ENCODE measurements around the gene APOL3.
"Not testable (repeated sequence)": the region's sequence is repeated elsewhere in the genome, so short reads cannot be mapped to it uniquely, and the experiment has no call there.

The APOL3 gene

DNA sequence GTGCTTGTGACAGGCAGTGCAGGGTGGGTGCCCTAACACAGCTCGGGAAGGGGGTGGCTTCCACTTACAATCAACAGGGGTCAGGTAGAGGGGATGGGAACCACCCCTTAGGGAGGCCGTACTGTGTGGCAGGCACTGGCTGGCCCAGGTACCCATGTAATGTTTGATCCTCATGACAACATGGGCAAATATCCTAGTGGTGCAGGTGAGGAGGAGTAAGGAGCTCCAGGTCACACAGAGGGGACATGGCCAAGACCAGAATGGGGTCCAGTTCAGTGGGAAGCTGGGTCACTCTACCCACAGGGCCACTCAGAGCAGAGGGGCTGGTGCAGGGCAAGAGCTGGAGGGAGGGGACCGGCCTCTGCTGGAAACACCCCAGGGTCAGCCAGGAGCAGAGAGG is 38.0 kb upstream of the APOL3 start:
- peak overlapping the region; percentile 66 for H3K4me3 Mint-ChIP-seq
- H3K27me3 Mint-ChIP-seq: no peaks in the 10 kb centered on the region
- H3K27ac Mint-ChIP-seq: peak overlapping the region; percentile 74

GRCh38 chr22:36197514-36198146 is 37.1 kb upstream of the APOL3 start:
- Mint-ChIP-seq H3K9me3 (no peaks in the 10 kb centered on the region), H3K27me3 (no peaks in the 10 kb centered on the region), H3K36me3 (ENCODE audit: low read depth) (peaks cover 88% of the 10 kb centered on the region), H3K27ac (peak overlapping the region; percentile 74), H3K4me1 (ENCODE audit: low read depth) (peaks cover 89% of the 10 kb centered on the region), H3K4me3 (peak overlapping the region; percentile 66)
- intact Hi-C loops (cut with micrococcal nuclease): loop anchor here (5.0 kb wide), 2 partner anchors 40 to 80 kb away; partner anchors contain the start of gene APOL2

More for the DNA sequence above, 38.0 kb upstream of the APOL3 start:
- intact Hi-C loops (cut with micrococcal nuclease): loop anchor here (5.0 kb wide), 2 partner anchors 39 to 79 kb away; partner anchors contain the start of gene APOL2
- H3K36me3 Mint-ChIP-seq (ENCODE audit: low read depth): peaks cover 79% of the 10 kb centered on the region
- H3K4me1 Mint-ChIP-seq (ENCODE audit: low read depth): peaks cover 89% of the 10 kb centered on the region
- H3K9me3 Mint-ChIP-seq: no peaks in the 10 kb centered on the region

GRCh38 chr22:36197065-36197440 is 36.5 kb upstream of the APOL3 start:
- Mint-ChIP-seq H3K9me3 (no peaks in the 10 kb centered on the region), H3K27ac (peak overlapping the region; percentile 74), H3K27me3 (no peaks in the 10 kb centered on the region), H3K4me1 (ENCODE audit: low read depth) (peaks cover 87% of the 10 kb centered on the region), H3K36me3 (ENCODE audit: low read depth) (peaks cover 94% of the 10 kb centered on the region), H3K4me3 (peak overlapping the region; percentile 66)
- intact Hi-C loops (cut with micrococcal nuclease): loop anchor here (5.0 kb wide), 2 partner anchors 40 to 80 kb away; partner anchors contain the start of gene APOL2

- H3K27me3 Mint-ChIP-seq: no peaks in the 10 kb centered on the region
- peak overlapping the region; percentile 2 for H3K4me3 Mint-ChIP-seq
- no peaks in the 10 kb centered on the region for H3K9me3 Mint-ChIP-seq
- H3K36me3 Mint-ChIP-seq (ENCODE audit: low read depth): peaks cover 99% of the 10 kb centered on the region
- intact Hi-C loops (cut with micrococcal nuclease): loop anchor here (5.0 kb wide), 2 partner anchors 41 to 81 kb away; partner anchors contain the start of gene APOL2
- peak overlapping the region; percentile 74 for H3K27ac Mint-ChIP-seq
- peaks cover 81% of the 10 kb centered on the region for H3K4me1 Mint-ChIP-seq (ENCODE audit: low read depth)
Observed at GRCh38 chr22:36196254-36197064, 35.9 kb upstream of the APOL3 start.

GRCh38 chr22:36194971-36195370 is 34.4 kb upstream of the APOL3 start:
- Mint-ChIP-seq H3K36me3 (ENCODE audit: low read depth) (peaks cover 99% of the 10 kb centered on the region), H3K27me3 (no peaks in the 10 kb centered on the region), H3K9me3 (no peaks in the 10 kb centered on the region), H3K4me1 (ENCODE audit: low read depth) (peaks cover 76% of the 10 kb centered on the region), H3K4me3 (no peak overlapping the region), H3K27ac (peak overlapping the region; percentile 25)
- intact Hi-C loops (cut with micrococcal nuclease): loop anchor here (5.0 kb wide), 2 partner anchors 42 to 82 kb away; partner anchors contain the start of gene APOL2

GRCh38 chr22:36194385-36194784 is 33.8 kb upstream of the APOL3 start:
- H3K27me3 Mint-ChIP-seq: no peaks in the 10 kb centered on the region
- no peak overlapping the region for H3K4me3 Mint-ChIP-seq
- peaks cover 76% of the 10 kb centered on the region for H3K4me1 Mint-ChIP-seq (ENCODE audit: low read depth)
- H3K36me3 Mint-ChIP-seq (ENCODE audit: low read depth): peaks cover 99% of the 10 kb centered on the region
- no peaks in the 10 kb centered on the region for H3K9me3 Mint-ChIP-seq
- H3K27ac Mint-ChIP-seq: no peak overlapping the region
- intact Hi-C loops (cut with micrococcal nuclease): no loop called here

GRCh38 chr22:36193577-36193976 is 33.0 kb upstream of the APOL3 start:
- H3K27me3 Mint-ChIP-seq: no peaks in the 10 kb centered on the region
- peaks cover 73% of the 10 kb centered on the region for H3K4me1 Mint-ChIP-seq (ENCODE audit: low read depth)
- peak overlapping the region; percentile 42 for H3K27ac Mint-ChIP-seq
- no peaks in the 10 kb centered on the region for H3K9me3 Mint-ChIP-seq
- no peak overlapping the region for H3K4me3 Mint-ChIP-seq
- peaks cover 99% of the 10 kb centered on the region for H3K36me3 Mint-ChIP-seq (ENCODE audit: low read depth)
- intact Hi-C loops (cut with micrococcal nuclease): no loop called here

DNA sequence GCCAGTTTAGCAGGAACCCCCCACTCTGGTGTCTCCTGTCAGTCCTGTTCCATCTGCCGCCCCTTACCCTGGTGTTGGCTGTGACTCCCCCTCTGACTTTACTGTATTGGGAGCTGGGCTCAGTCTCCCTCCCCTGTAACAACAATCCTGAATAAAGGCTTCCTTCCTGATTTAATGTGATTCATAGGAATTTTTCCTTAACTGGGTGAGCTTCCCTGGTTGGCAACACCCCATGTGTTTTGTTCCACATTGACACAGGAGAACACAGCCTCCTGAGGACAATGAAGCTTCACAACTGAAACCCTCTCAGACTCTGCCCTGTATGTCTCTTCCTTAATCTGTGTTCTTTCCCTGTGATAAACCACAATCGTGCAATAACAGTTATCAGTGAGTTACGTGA is 32.6 kb upstream of the APOL3 start:
- Mint-ChIP-seq H3K4me1 (ENCODE audit: low read depth) (peaks cover 73% of the 10 kb centered on the region), H3K4me3 (no peak overlapping the region), H3K27me3 (no peaks in the 10 kb centered on the region), H3K9me3 (no peaks in the 10 kb centered on the region), H3K36me3 (ENCODE audit: low read depth) (peaks cover 99% of the 10 kb centered on the region), H3K27ac (peak overlapping the region; percentile 42)
- intact Hi-C loops (cut with micrococcal nuclease): no loop called here

DNA sequence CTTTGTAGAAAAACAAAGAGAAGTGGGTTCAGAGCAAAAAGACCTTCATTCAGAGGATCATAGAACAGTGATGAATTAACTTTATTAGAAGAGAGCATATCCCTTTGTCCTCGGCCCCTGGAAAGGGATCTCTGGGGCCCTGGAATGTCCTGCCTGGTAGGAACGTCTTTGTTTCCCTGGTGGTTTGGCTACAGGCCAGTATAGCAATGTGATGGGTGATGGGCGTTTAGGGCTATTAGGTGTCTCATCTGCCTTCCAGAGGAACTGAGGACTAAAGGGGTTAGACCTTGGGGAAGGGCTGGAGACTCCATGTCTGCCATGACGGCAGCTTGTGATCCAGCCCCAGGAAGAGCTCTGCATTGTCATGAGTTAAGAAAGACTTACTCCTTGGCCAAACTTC is 32.0 kb upstream of the APOL3 start:
- Mint-ChIP-seq H3K27me3 (no peaks in the 10 kb centered on the region), H3K36me3 (ENCODE audit: low read depth) (peaks cover 94% of the 10 kb centered on the region), H3K27ac (peak overlapping the region; percentile 42), H3K9me3 (no peaks in the 10 kb centered on the region), H3K4me1 (ENCODE audit: low read depth) (peaks cover 68% of the 10 kb centered on the region), H3K4me3 (no peak overlapping the region)
- intact Hi-C loops (cut with micrococcal nuclease): no loop called here

DNA sequence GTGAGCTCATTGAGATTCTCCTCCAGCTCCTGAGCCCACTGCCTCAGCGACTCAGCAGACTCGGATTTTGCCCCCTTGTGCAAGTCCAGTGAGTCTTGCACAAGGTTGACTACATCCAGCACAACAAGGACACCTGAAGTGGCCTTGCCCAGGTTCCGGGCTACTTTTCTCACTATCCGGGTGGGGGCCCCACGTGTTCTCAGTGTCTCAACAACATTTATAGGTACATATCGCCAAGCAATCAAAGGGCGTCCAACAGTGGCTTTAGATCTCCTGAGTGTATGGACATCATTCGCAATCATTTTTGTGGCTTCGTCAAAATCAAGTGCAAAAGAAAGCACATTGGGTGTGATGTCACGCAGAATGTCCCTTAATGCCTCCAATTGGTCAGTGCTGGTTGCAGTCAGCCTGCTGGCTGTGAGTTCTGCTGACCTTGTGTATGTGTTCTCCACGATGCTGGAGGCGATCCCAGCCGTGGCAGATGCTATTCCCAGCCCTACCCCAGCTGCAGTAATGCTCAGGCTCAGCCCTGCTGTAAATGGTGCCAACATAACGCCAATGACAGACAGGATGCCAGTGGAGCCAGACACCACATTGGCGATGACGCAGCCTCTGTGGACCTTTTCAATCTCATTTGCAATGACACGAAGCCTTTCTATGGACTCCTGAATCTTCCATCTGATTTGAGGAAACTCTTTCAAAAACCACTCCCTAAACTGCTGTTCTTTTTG is 30.7 kb upstream of the APOL3 start:
- H3K36me3 Mint-ChIP-seq (ENCODE audit: low read depth): peaks cover 82% of the 10 kb centered on the region
- H3K4me3 Mint-ChIP-seq: no peak overlapping the region
- intact Hi-C loops (cut with micrococcal nuclease): no loop called here
- H3K27me3 Mint-ChIP-seq: no peaks in the 10 kb centered on the region
- peaks cover 56% of the 10 kb centered on the region for H3K4me1 Mint-ChIP-seq (ENCODE audit: low read depth)
- H3K27ac Mint-ChIP-seq: no peak overlapping the region
- H3K9me3 Mint-ChIP-seq: no peaks in the 10 kb centered on the region

DNA sequence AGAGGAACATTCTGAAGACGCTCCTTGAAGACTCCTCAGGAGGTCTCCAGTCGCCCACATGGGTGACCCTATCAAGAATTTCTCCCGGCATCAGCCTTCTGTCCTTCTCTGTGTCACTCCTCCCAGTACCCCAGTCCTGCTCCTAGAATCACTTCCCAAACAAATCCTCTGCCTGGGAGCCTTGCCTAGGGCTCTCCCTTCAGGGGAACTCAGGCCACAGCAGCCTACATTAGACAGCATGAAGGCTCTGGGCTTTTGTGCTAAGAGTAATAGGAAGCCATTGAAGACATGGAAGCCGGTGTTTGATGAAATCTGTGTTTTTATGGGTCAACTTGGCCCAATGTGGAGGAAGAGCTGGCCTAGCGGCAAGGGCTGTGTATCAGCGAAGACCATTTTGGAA is 27.3 kb upstream of the APOL3 start:
- intact Hi-C loops (cut with micrococcal nuclease); H3K27me3 Mint-ChIP-seq; H3K9me3 Mint-ChIP-seq; H3K4me3 Mint-ChIP-seq: not testable (repeated sequence)
- Mint-ChIP-seq H3K36me3 (ENCODE audit: low read depth) (peaks cover 48% of the 10 kb centered on the region), H3K27ac (peak overlapping the region; percentile 1), H3K4me1 (ENCODE audit: low read depth) (peaks cover 32% of the 10 kb centered on the region)

GRCh38 chr22:36185828-36186624 is 25.5 kb upstream of the APOL3 start:
- no peak overlapping the region for H3K27ac Mint-ChIP-seq
- H3K4me3 Mint-ChIP-seq: no peak overlapping the region
- no peaks in the 10 kb centered on the region for H3K27me3 Mint-ChIP-seq
- peaks cover 23% of the 10 kb centered on the region for H3K4me1 Mint-ChIP-seq (ENCODE audit: low read depth)
- H3K9me3 Mint-ChIP-seq: no peaks in the 10 kb centered on the region
- intact Hi-C loops (cut with micrococcal nuclease): no loop called here
- H3K36me3 Mint-ChIP-seq (ENCODE audit: low read depth): peaks cover 30% of the 10 kb centered on the region

GRCh38 chr22:36184433-36185025 is 24.0 kb upstream of the APOL3 start:
- H3K4me3 Mint-ChIP-seq: no peak overlapping the region
- no peaks in the 10 kb centered on the region for H3K9me3 Mint-ChIP-seq
- peaks cover 15% of the 10 kb centered on the region for H3K36me3 Mint-ChIP-seq (ENCODE audit: low read depth)
- intact Hi-C loops (cut with micrococcal nuclease): loop anchor here (5.0 kb wide), 1 partner anchor 38 kb away; no protein-coding TSS in a partner anchor
- H3K27me3 Mint-ChIP-seq: no peaks in the 10 kb centered on the region
- H3K27ac Mint-ChIP-seq: no peak overlapping the region
- H3K4me1 Mint-ChIP-seq (ENCODE audit: low read depth): peaks cover 12% of the 10 kb centered on the region
